HG03108 (cell line): ENCODE results near the gene CRYL1.
A peak's percentile ranks its signal among the peaks of the same experiment; 100 is the strongest.

Experiments used
- ATAC-seq: cut with Tn5 transposase; IDR thresholded peaks from one replicate; pipeline ENCODE4 v1.9.1; 2021; ENCODE audit warnings: moderate library complexity; ENCODE audit not compliant: unreplicated experiment

CRYL1 gene, protein sequence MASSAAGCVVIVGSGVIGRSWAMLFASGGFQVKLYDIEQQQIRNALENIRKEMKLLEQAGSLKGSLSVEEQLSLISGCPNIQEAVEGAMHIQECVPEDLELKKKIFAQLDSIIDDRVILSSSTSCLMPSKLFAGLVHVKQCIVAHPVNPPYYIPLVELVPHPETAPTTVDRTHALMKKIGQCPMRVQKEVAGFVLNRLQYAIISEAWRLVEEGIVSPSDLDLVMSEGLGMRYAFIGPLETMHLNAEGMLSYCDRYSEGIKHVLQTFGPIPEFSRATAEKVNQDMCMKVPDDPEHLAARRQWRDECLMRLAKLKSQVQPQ

DNA sequence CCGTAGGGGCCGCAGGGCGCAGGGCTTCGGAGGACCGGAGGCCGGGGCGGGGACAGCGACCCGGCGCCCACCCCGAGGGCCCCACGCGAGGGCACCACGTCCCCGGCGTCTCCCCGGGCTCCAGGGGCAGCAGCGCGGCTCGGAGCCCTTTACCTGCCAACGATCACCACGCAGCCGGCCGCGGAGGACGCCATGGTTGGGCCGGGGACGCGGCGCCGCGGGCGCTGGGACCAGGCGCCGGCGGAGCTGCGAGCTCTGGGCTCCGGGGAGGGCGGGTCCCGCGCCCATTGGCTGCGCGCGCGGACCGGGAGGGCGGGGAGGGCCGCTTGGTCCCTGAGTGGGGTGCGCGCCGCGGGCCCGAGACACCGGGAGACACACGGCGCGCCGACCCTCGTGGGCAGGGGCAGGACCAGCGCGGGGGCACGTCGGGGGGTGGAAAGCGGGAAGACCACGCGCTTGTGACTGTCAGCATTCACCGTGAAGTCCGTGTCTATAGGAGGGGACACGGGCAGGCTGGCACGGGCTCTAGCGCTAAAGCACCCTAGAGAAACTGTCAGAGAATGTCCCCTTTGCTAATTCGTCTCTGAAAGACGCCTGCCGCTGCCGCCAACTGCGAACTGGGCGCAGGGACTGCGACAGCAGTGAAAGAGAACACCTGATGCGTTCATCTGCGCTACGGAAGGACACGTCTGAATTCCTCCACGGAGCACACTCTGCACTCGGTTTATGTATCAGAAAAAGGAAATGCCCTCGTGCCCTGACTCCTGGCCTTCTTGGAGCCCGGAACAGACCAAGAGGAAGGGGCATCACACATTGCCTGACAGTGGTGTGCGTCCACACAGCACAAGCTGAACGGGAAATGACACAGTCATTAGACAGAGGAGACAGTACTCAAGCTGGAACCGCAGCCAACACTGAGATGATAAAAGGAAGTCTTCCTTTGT lies at the start of gene CRYL1:
Gene CRYL1 (minus strand): TSS at position 257 of the 944 bp plus-strand sequence. CDS start 63 bp downstream, at position 194.
- ATAC-seq, result peak; percentile 76

DNA sequence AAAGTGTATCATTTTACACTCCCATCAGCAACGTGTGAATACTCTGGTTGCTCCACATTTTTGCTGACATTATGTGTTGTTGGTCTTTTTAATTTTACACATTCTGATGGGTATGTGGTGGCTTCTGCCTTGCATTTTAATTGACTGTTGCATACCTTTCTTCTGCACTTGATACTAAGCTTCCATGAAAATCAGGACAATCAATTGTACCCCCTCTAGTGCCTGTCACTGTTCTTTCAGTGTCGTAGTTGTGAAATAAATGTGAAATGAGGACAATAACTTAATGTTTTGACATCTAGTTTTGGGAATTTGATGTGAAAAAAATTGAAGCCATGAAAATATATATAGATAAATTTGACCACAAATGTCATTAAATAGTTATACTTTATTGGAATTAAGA lies 48.0 kb upstream of the CRYL1 start:
- no peak for ATAC-seq

DNA sequence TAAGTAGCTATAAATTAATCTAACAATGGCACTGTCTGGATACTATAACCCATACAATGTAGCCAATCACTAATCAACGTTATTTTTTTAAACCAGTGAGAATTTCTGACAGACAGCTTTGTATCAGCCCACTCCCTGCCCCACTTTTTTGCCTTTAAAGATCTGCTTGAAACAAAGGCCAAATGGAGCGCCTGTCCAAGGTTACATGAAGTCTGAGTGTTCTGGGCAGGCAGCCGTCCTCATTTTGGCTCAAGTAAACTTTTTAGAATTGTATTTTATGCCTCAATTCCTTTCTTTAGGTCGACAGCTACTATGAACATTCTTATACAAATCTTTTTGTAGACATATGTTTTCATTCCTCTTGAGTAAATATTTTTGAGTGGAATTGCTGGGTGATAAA lies 47.5 kb upstream of the CRYL1 start:
- no peak for ATAC-seq

DNA sequence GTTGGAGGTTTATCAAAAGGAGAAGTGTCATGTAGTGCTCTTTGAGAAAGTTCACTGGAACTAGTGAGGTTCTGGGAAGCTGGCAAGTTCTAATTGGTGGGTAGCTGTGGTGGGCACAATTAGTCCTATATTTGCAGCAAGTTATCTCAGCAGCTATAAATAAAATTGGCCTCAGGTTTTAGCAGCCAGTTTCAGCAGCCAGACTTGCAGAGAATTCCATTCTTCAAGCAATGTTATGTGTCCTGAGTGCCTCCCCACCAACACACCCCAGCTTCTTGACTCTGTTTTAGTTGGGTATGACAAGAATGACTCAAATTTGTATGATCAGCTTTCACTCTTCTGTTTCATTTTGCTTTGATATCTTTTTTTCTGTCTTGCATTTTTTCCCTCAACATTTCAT lies 46.0 kb upstream of the CRYL1 start:
- ATAC-seq, result no peak

DNA sequence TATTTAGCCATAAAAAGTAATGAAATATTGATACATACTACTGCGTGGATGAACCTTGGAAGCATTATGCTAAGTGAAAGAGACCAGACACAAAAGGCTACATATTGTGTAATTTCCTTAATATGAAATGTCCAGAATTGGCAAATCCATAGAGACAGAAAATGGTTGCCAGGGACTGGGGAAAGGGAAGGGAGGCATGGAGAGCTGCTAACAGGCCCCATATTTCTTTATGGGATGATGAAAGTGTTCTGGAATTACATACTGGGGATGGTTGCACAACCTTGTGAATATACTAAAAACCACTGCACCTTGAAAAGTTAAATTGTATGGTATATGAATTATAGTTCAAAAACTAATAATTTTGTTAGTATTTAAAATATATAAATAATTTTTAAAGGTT lies 44.9 kb upstream of the CRYL1 start:
- ATAC-seq, result no peak

DNA sequence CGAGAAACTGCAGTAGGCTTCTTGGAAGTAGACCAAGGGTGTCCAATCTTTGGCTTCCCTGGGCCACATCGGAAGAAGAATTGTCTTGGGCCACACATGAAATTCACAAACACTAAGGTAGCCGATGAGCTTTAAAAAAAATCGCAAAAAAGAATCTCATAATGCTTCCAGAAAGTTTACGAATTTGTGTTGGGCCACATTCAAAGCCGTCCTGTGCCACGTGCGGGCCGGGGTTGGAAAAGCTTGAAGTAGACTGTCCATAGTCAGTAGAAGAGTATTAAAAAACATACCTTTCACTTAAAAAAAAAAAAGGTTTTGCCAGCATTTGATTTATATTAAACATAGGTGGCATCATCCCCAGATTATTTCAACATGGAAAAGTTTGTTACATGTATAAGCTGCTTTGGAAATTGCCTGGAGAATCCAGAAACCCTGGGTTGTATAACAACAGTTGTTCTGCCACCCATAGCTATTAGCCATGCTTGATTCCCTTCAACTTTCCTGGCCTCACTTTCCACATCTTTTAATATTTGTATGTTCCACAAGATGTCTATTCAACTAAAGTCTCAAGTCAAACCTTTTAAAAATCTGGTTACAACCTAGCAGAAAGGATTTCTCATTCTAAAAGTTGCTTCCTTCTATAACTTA lies 42.3 kb upstream of the CRYL1 start:
- ATAC-seq, result no peak

DNA sequence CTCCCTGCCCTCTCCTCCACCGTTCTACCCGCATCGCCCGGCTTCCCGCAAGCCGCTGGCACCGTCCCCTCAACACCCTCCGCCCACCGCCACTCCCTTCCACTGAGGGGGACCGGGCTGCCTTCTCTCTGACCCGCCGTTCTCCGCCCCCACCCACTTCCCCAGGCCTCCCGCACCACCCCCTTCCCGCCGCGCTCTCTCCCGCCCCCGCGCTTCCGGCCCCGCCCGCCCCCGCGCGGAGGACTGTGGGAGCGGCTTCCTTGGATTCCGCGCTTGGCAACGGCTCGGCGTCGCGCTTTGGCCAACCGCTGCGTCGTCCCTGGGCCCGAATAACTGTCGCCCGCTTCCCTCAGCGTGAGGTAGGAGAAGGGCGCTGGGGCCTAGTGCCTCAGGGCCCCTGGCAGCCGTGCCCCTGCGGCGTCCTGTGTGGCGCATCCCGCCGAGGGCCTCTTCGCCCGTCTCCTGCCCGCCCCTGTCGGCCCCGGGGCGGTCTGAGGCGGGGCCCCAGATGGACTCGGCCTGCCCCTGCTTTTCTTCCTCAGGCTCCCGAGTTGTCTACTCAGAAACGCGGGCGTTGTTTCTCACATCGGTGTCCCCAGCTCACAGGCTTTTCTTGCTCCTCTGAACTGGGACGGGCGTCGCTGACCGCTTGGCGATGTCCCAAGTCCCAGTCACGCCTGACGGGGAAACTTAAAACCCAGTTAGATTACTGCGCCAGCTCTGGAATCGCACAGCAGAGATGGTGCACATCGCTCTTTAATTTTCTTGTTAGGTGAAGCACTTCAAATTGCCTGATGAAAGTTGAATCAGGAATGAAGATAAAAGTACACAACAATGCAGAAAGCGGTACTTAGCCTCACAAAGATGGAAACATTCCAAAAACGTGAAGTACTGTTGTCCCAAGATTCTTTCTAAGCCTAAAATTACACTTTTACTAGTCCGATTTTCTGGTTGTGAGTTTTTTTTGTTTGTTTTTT lies 41.5 kb upstream of the CRYL1 start, which contains the start of gene IFT88:
Gene IFT88 (plus strand): TSS at position 260 of the 977 bp plus-strand sequence. CDS start 7,229 bp downstream, outside the sequence.
- peak; percentile 82 for ATAC-seq

DNA sequence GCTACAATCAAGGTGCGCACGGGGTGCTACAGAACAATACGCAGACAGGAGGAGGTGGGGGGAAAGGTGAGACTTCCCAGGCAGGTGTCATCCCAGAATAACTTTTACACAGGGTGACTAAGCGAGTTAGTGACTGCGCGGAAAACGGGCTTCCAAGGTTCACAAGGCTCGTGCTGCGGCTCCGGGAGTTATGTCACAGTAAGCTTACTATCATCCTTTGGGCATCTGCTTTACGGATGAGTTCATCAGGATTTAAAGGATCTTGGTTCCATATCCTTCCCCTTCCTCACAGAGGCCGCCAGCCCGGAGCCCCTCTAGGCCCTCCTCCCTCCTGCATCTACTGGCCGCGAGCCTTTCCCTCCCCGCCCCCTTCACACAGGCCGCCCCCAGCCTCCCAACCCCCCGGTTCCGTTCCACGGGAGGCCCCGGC lies 40.8 kb upstream of the CRYL1 start:
- peak; percentile 23 for ATAC-seq

DNA sequence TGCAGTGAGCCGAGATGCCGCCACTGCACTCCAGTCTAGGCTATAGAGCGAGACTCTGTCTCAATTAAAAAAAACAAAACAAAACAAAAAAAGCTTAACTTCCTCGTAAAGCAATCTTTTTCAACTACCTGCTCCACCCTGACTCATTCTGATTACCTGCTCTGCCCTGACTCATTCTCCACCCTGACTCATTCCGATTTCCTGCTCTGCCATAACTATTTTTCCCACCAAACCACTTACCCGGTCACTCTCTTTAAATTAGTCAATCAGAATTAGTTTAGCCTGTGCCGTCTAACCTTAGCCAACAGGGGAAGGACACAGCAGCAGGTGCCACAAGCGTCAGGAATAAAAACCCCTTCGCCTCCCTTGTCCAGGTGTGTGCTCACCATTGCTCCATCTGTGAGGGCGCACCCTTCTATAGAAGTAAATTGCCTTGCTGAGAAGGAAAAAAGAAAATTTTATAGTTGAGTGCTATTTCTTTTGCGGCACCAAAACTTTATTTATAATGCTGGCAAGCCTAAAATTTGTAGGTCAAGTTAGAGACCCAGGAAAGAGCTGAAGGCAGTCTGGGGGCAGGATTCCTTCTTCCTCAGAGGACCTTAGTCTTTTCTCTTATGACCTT lies 39.6 kb upstream of the CRYL1 start:
- no peak for ATAC-seq

DNA sequence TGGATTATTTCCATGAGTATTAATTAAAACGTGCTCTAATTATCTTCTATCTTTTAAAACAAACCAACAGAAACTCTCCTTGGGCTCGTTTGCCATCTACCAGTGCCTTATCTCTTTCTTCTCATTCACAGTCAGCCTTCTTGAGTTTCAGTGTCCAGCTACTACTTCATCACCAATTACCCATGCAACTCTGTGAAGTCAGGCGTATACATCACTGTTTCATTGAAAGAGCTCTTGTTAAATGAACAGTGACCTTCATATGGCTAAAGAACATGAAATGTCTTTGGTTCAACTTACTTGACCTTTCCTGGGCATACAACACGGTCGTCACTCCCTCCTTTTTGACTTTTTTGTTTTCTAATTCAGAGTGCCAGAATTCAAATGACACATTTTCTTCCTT lies 36.1 kb upstream of the CRYL1 start:
- ATAC-seq, result no peak

DNA sequence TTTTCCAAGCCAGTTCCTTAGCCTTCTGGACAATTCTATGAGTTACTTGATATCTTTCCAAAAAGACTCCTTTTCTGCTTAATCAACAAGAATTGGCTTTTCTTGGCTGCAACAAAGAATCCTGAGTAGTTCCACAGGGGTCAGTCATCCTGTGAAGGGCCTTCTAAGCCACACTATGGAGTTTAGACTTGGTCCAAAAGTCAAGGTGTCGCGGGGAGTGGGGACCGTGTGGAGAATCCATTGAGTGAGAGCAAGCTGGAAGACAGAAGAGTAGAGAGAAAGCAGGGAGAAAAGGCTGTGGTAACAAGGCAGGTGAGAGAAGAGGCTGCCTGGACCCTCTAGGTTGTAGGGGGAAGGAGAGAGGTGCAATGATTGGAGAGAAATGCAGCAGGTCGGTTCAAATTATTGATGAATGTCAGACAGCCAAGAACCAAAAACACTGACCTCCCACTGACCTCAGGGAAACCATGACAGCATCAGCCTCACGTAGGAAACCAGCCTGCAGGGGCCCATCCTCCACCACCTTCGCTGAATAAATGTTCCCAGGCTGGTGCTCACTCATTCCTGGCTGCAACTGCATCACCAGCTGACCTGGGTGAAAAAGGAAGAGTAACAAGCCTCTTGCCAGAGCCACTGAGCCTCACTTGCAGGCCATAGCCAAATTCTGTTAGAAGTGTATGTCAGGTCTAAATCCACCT lies 34.2 kb upstream of the CRYL1 start:
- ATAC-seq, result no peak

DNA sequence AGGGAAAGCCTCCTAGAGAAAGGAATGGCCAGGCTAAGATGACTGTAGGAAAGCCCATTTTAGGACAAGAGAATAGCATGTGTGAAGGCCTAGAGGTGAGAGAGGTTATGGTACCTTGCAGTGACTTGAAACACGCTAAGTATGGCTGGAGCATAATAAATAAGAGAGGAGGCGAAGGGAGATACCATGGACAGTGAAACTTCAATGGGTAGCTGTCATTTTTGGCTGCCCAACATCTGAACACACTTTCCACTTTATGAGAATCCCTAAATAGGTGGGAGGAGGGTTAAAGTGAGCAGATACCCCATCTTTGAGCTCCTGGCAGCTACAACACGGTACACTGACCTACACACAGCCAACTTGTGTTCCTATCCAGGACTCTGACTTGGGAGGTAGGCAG lies 33.3 kb upstream of the CRYL1 start:
- ATAC-seq, result no peak

DNA sequence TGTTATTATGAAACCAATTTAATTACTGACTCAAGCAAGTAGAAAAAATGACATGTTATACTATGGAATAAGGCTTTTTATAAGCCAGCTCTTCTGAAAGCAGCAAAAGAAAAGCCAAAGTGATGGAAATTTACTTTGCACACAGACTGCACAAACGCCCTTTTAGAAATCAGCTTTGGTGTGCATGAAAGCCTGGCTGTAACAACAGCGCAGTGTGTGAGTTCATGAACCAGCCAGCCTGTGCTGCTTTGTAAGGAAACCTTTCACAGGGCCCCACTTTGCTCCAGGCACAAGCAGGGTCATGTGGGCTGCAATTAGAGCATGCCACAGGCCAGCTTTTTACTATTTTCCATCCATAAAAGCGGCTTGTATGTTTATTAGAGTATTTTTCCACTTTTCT lies 27.7 kb upstream of the CRYL1 start:
- no peak for ATAC-seq

DNA sequence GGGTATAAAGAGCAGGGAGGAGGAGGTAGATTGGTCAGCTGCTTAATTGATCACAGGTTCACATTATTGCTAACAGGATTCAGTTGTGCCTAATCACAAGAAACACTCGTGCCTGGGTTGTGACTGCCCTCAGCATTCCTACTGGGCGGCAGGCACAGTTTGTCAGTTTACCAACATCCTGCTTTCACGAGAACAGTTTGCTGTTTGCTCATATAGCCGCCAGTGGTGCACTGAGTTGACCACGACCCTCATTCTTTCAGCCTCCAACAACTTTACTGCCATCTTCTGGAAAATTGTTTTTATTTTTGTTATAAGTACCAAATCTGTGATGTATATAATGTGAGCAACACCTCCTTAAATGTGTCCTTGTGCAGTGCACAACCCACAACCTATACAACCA lies 25.1 kb upstream of the CRYL1 start:
- ATAC-seq, result no peak

DNA sequence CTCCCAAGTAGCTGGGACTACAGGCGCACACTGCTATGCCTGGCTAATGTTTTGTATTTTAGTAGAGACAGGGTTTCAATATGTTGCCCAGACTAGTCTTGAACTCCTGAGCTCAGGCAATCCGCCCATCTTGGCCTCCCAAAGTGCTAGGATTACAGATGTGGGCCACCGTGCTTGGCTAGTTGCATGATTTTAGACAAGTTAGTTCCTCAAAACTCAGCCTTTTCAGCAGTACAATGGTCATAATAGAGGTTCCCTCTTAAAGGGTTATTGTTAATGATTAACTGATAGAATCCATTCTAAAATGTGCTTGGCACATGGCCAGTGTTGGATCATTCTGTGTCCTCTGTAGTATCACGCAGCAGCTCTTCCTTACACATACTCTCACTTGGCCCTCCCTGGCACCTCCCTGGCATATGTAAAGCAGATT lies 21.8 kb upstream of the CRYL1 start:
- no peak for ATAC-seq

DNA sequence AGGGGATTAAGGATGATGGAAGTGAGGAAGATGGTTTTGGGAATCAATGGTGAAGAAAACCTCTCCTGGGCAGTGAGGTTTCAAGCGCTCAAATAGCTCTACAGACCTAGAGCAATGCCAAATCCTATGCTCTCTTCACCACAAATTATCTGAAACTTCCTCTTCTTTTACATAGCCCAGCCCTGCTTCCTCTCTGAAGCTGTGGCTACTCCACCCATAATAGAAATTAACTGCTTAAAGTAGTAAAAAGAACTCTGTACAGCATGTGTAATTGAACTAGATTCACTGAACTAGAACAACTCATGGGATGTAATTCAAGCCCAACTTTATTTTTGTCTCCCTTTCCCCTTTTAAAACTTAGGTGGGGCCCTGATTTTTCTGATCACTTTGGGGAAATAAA lies 20.9 kb upstream of the CRYL1 start:
- no peak for ATAC-seq

DNA sequence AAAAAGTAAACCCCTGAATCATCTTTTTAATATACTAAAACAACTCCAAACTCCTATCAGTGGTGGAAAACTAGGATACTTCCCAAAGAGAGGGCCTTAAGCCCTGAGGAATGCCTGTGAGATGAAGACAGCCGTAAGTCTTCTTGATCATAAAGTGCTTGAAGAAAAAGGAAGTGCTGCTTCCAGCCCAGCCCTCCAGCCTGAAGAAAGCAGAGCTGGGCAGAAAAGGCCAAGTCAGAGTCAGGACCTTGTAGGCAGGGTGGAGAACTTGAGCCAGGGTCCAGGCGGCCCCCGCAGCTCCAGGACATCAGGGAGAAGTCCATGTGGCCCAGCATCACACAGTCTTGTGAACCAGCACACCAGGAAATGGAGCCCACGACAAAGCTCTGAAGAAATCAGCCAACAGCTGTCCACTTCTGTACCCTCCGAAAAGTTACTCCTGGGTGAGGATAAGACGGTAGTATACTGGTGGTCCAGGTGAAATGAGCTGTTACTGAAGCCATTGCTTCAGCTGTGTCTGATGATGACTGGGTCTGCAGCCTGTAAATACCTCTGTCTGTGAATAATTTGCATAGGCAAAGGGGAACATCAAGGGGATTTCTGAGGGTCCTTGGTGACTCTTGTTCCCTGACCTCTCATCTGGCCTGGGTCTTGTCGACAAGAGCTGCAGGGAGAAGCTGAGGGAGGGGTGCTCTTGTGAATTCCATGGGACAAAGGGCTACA lies 18.7 kb upstream of the CRYL1 start:
- ATAC-seq, result no peak

DNA sequence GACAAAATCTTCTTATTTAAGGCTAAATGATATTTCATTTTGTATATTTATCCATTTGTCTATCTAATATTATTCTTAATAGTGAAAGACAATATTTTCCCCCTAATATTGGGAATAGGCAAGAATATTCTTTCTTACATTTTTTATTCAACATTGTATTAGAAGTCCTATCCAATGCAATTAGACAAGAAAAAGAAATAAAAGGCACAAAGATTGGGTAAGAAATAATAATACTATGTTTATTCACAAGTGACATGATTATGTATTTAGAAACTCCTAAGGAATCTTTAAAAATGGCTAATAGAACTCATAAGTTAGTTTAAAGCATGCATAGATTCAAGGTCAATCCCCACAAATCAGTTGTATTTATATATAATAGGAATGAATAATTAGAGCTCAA lies 11.3 kb upstream of the CRYL1 start:
- ATAC-seq, result no peak
